ENCODE data around the gene CHRM4.

Gene CHRM4

DNA sequence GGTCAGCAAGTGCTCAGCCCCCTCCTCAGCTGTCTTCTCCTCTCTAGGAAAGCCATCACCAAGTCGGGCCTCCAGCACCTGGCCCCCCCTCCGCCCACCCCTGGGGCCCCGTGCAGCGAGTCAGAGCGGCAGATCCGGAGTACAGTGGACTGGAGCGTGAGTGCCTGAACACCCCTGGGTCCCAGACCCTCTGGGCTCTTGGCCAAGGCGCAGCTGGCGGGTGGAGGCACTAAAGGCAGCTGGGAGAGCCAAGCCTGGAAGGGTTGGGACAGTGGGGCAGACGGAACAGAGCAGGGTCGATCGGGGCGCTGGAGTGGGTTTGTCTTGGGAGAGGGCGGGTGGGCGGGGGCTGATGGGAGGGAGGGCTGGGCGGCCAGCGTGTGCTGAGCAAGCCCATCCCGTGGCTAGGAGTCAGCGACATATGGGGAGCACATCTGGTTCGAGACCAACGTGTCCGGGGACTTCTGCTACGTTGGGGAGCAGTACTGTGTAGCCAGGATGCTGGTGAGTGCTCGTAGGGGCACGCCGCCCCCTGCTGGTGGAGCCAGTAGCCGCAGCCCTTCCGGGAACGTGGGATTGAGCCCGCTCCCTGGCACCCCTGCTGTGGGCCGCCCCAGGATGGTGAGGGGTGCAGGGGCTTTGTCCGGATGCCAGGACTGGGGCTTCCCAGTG, 24.2 kb downstream of the CHRM4 start:
- no peak for DNase-seq

- DNase-seq = no peak
These were observed 24.9 kb downstream of the CHRM4 start for GRCh38 chr11:46366661-46367161.

DNA sequence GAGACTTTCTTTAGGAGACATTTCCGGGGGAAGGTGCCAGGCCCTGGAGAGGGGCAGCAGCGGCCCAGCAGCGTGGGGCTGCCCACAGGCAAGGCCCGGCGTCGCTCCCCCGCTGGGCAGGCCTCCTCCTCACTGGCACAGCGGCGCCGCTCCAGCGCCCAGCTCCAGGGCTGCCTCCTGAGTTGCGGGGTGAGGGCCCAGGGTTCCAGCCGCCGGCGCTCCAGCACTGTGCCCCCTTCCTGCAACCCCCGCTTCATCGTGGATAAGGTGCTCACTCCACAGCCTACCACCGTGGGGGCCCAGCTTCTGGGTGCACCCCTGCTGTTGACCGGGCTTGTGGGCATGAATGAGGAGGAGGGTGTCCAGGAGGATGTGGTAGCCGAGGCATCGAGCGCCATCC, 25.3 kb downstream of the CHRM4 start:
- DNase-seq = no peak

DNA sequence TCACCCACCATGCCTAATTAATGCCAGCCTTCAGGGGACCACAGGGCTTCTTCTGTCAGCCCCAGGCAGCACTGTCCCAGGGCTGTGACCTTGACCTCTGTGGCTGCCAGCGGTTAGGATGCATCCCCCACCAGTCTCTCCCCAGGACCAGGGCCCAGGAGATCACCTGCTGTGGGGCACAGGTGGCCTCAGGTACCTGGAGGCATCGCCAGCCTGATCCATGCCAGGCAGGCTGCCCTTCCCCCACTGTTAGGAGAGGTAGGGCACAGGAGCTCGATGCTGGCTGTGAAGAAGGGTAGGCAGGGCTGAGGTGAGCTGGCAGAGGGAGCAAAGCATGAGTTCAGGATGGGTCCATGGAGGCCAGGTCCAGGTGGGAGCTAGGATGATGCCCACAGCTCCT, 26.8 kb downstream of the CHRM4 start:
- DNase-seq = no peak

- no peak for DNase-seq
These were observed 27.5 kb downstream of the CHRM4 start for GRCh38 chr11:46364056-46364455.

DNA sequence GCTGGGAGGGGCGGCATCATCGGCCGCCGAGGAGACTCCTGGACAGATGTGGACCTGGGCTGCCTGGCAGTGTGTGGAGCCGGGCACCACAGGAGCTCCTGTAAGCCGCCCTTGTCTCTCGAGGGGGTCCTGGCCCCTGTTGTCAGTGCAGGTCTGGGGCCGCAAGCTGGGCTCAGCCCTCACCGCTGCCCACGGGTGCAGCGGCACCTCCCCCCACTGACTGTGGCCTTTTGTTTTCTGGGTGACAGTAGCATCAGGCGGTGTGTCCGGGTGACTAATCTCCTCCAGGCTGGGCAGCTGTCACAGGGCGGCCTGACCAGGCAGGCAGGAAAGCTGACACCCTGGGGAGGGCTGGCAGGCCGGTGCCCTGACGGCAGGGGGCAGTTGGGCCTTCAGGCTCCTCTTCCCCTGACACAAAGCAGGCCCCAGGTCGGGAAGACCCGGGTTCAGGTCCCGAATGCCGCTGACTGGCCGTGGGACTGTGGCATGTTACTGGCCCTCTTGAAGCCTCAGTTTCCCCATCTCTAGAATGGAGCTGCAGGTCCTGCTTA, 28.0 kb downstream of the CHRM4 start:
- DNase-seq = no peak

- DNase-seq = peak; percentile 62
These were observed 28.6 kb downstream of the CHRM4 start for GRCh38 chr11:46363031-46363407.

DNA sequence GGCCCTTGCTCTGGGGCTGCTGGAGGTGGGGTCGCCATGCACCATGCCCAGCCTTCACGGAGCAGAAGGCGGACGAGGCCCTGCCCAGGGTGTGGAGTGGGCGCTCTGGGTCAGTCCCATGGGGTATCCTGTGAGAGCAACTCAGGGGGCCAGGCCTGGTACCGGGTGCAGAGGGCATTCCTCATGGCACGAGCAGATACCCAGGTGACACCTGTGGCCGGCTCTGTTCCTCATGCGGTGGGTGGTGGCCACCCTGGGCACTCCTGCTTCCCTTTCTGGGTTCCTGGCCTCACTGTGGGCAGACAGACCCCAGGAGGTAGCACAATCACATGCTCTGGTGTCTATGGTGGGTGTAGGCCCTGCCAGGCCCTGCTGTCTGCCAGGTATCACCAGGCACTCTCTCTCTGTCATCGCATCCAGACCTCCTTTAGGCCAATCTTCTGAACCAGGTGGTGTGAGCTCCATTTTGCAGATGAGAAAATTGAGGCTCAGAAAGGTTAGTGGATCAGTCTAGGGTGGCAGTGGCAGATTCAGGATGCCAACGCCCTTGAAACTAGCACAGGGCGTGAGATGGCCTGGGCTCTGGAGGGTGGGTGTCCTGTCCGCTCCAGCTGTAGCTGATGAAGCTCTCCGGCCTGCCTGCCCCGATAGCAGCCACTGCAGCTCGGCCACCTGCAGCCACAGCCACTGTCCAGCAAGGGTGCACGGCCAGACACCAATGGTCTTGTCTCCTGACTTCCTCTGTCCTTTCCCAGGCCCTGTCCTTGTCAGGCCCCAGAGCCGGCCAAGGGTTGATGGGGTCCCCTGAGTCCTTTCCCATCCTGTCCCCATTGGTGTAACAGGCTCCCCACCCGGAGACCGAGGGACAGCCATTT, 29.2 kb downstream of the CHRM4 start:
- DNase-seq = no peak

- DNase-seq = no peak
These were observed 30.1 kb downstream of the CHRM4 start for GRCh38 chr11:46361283-46362155.

DNA sequence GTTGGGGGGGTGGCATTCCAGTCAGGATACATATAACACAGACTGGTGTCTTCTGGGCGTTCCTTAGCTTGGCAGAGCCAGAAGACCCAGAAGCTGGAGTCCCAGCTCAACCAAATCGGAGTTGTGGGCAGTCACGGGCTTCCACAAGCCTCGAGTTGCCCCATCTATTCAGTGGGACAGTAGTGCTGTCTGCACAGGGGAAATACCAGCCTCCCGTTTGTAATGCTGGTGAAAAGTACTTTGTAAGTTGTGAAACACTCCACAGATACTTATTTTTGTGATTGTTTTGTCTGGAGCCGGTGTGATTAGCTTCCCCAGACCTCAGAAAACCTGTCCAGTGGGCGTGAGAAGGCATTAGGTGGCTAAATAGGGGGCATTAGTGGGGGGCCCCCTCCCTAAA, 30.7 kb downstream of the CHRM4 start:
- no peak for DNase-seq

GRCh38 chr11:46359953-46360352, 31.6 kb downstream of the CHRM4 start:
- no peak for DNase-seq

DNA sequence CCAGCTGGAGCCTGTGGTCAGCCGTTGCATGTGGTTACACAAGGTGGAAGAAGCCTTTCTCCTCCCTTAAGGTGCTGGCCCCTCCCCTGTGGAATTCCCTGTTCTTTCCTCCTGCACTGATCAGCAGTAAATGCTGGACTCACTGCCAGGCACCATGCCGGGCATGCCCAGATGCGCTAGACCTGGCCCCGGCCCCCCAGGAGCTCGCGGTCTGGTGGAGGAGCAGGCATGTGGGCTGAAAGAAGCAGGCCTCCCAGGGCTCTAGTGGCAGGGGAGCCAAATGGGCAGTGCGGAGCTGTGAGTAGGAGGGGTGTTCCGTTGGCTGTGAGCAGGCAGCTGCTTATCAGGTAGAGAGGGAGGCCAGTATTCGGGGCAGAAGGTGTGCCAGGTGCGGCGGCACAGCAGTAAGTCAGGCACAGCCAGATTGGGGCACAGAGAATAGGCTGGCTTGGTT, 34.1 kb downstream of the CHRM4 start:
- DNase-seq = peak; percentile 96

GRCh38 chr11:46356924-46357482, 34.6 kb downstream of the CHRM4 start:
- peak; percentile 96 for DNase-seq

- DNase-seq = no peak
These were observed 37.9 kb downstream of the CHRM4 start for GRCh38 chr11:46353698-46354097.

DNA sequence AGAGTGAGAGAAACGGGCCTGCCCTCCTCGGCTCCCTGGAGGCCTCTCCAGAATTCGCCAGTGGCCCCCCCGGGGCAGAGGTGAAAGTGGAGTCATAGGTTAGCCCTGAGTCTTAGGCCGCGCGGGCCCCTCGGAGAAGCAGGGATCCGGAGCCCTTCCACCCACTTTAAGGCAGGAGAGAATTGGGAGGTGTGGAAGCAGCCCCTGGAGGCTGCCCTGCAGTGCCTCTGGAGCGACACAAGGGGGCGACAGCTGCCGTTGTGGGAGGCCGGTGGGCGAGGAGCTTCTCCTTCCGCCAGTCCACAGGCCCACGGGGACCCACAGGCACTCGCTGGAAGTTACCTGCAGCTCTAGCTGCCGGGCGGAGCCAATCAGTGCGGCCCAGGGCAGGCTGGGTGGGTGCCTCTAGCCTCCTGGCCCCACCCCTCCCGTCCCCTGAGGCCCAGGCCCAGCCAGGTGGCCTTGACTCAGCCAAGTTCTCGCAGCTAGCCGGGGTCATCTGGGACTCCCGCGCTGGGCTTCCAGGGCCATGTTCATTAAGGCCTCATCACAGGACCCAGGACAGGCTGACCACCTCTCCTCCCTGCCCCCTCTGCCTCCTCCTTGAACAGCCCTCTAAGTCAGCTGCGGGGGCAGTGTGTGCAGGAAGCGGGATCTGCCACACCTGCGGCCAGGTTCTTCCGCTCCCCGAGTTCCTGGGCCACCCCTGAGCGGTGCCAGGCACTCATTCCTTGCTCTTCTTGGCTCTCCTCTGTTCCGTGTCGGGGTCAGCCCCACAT, 39.3 kb downstream of the CHRM4 start:
- DNase-seq = no peak

- DNase-seq = no peak
These were observed 40.0 kb downstream of the CHRM4 start for GRCh38 chr11:46351606-46352005.

DNA sequence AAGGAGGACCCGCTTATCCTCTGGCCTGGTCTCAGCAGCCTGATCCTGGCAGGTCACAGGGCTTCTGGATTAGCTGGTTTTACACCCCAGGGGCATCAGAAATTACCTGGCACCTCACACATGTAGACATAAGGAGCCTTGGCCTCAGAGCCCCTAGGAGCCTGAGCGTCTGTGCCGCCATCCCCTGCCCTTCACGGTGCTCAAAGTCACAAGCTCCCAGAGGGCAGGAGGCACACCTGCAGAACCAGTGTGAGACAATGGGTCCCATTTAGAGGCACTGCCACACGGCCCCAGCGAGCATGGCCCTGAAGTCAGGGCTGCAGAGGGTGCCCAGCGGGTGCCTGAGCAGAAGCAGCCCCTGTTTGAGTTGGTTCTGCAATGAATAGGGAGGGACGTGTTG, 40.4 kb downstream of the CHRM4 start:
- no peak for DNase-seq

GRCh38 chr11:46350695-46351094, 40.9 kb downstream of the CHRM4 start:
- DNase-seq = no peak

DNA sequence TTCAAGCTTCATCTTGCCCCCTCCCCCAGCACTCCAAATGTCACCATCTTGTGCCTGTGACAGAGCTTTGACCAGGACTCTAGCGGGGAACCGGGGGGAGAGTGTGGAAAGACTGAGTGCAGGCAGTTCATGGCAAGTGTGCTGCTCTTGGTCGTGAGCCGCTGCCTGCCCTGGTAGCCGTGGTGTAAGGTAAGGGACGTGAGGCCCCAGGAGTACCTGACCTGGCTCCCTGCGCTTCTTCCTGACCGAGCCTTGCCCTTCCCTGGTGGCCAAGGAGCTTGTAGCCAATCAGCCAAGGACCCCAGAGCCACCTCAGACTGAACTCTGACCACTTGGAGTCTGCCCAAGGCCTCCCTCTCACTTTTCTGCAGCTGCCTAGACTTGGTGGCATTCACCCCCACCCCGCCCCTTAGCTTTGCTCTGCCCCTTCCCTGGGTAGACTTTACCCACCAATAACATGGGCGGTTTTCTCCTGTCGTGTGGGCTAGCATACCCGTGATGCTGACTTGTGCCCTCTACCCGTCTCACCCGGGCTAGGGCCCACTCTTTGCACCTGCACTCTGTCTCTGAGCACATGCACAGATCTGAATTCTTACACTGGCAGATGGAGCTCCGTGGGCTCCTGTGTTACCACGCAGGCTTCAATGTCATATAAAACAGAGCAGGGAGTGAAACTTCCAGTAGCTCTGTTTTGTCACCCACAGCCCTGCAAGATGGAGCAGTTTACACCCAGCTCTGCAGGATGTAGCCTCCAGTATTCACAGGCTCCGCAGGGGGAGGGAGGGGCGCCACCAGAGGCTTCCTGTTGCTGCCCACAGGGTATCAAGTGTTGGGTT, 42.8 kb downstream of the CHRM4 start:
- DNase-seq = no peak

- no peak for DNase-seq
These were observed 43.8 kb downstream of the CHRM4 start for GRCh38 chr11:46347637-46348311.

Measured in NCI-H226 (cell line).